Measurements from ENCODE around the gene MRPL10. TPM values are rescaled to one million over a fixed set of nuclear protein-coding genes. Genes with fewer than 3 reads are reported as not detected.
A peak's percentile ranks its signal among the peaks of the same experiment; 100 is the strongest.

Gene MRPL10
- total and polyA plus RNA-seq, 2 of the 8 experiments (the other 6 are each of a cell fraction or from before 2014, with no cell fraction given), result 85.3 to 214 TPM

GRCh38 chr17:47820033-47820789 lies 11.1 kb downstream of the MRPL10 start:
- DNase-seq (ENCODE audit: low read depth in 1 of 2, low spot score in 2 of 2) (no peak), FAIRE-seq (no peak)
- Histone ChIP-seq H3K79me2 (ENCODE audit: control insufficient read depth in 1 of 2, insufficient read depth in 2 of 2, low read length in 2 of 2) (no peaks in the 10 kb centered on the region), H3K14ac (ENCODE audit: insufficient read length) (no peak overlapping the region), H2BK120ac (replicated peaks; ENCODE audit: low read depth, low read length) (no peak overlapping the region), H2AFZ (ENCODE audit: low read length) (no peak overlapping the region), H2BK5ac (ENCODE audit: low read depth, low read length) (no peak overlapping the region), H3K27me3 (replicated peaks in 1 of 4; ENCODE audit: control insufficient read depth in 3 of 4, extremely low read depth in 1 of 4, insufficient read depth in 3 of 4, low read length in 3 of 4) (no peaks in the 10 kb centered on the region), H3K9me3 (ENCODE audit: insufficient read depth in 2 of 2, low read depth in 1 of 2, low read length in 1 of 2) (no peaks in the 10 kb centered on the region), H4K8ac (ENCODE audit: extremely low read depth, insufficient read depth, low read length) (no peak overlapping the region), H4K91ac (replicated peaks; ENCODE audit: insufficient read length, low read length) (no peak overlapping the region), H3K9ac (replicated peaks in 1 of 4; ENCODE audit: extremely low read depth in 1 of 4, low read depth in 3 of 4, low read length in 3 of 4) (no peak overlapping the region), H3K4ac (replicated peaks; ENCODE audit: insufficient read length, low read depth, low read length) (no peak overlapping the region), H3K36me3 (ENCODE audit: control insufficient read depth in 2 of 4, insufficient read depth in 4 of 4, low read length in 3 of 4) (peaks cover 0 to 11% (median 8%) of the 10 kb centered on the region in 4 experiments; a peak in 4 of 8 replicates), H3K4me2 (ENCODE audit: insufficient read depth in 1 of 2, low read depth in 2 of 2, low read length in 2 of 2) (peak overlapping the region in 1 of 2 experiments; percentile 72; a peak in 2 of 4 replicates), H2AK5ac (ENCODE audit: low read depth, low read length) (no peak overlapping the region), H3K23me2 (ENCODE audit: low read depth, low read length) (peaks cover 8% of the 10 kb centered on the region; the same call in 1 of the 2 replicates), H3K4me3 (ENCODE audit: extremely low read depth in 1 of 4, insufficient read depth in 2 of 4, low read depth in 3 of 4, low read length in 4 of 4) (no peak overlapping the region), H2BK20ac (ENCODE audit: low read length) (no peak overlapping the region), H4K20me1 (replicated peaks in 1 of 2; ENCODE audit: control insufficient read depth in 1 of 2, insufficient read depth in 2 of 2, low read length in 2 of 2) (peaks cover 0 to 1% of the 10 kb centered on the region in 2 experiments), H4K5ac (ENCODE audit: insufficient read length, low read depth, low read length) (no peak overlapping the region), H3K4me1 (replicated peaks in 1 of 4; ENCODE audit: control insufficient read depth in 3 of 4, insufficient read depth in 4 of 4, low read length in 3 of 4) (peaks cover 0 to 12% (median 7%) of the 10 kb centered on the region in 4 experiments; a peak in 6 of 7 replicates), H3K18ac (ENCODE audit: extremely low read depth, low read length) (no peak overlapping the region), H3K79me1 (ENCODE audit: low read depth, low read length) (no peaks in the 10 kb centered on the region; the same call in 1 of the 2 replicates), H2BK12ac (ENCODE audit: low read depth, low read length) (no peak overlapping the region), H3K56ac (replicated peaks; ENCODE audit: insufficient read length, low read depth, low read length) (no peak overlapping the region), H3K23ac (ENCODE audit: insufficient read length) (no peak overlapping the region), H2BK15ac (ENCODE audit: low read length) (no peak overlapping the region), H3K27ac (ENCODE audit: low read depth, low read length) (no peak overlapping the region)
- ChIA-PET POLR2A (ENCODE audit: partially characterized antibody) (no interaction called here), CTCF (ENCODE audit: partially characterized antibody) (interaction anchor here (1.4 to 2.5 kb wide), 3 partner anchors 9 to 127 kb away, joined by 3 to 6 read pairs (median 5); partner anchors contain the start of gene SCRN2)
- 73% methylated on average over 12 of the region's 12 CpGs; no CpG with 5 or more reads in 1 of the 2 experiments for WGBS, 2 experiments (ENCODE audit: extremely low coverage in 1 of 2, insufficient coverage in 1 of 2, insufficient read length in 1 of 2, insufficient replicate concordance in 2 of 2, low coverage in 1 of 2, low lambda C conversion rate in 2 of 2, missing lambda C conversion rate in 1 of 2)
- TF ChIP-seq KDM1A (IDR thresholded peaks at IDR 0.05; ENCODE audit: borderline replicate concordance, low read length) (no peak), ZNF274 (IDR thresholded peaks at IDR 0.05; ENCODE audit: borderline replicate concordance, extremely low read depth, low read length) (no peak), PHF8 (conservative IDR thresholded peaks at IDR 0.05; ENCODE audit: low read depth, low read length) (no peak)

All from H1 (cell line).